Fibroblast of lung (primary cell): Measurements from ENCODE around the gene GDI2. TPM values are rescaled to one million over a fixed set of nuclear protein-coding genes. Genes with fewer than 3 reads are reported as not detected.
"Not testable (repeated sequence)": the region's sequence is repeated elsewhere in the genome, so short reads cannot be mapped to it uniquely, and the experiment has no call there.

ENCODE experiments used
- DNase-seq, 2 donors: peaks; one replicate each; pipeline versions ENCODE4 v3.0.0 to v3.0.0-alpha.2; 2010; ENCODE audit warnings: low read depth in 2 of 2
- H2AFZ ChIP-seq: 2 replicates; pipeline ENCODE4 v1.5.1; 2012; ENCODE audit warnings: low read length, control low read depth, inconsistent platforms
- H3K27ac ChIP-seq: 2 replicates; pipeline ENCODE4 v1.5.1; 2011; ENCODE audit warnings: low read length, control low read depth; ENCODE audit not compliant: insufficient read depth
- H3K27me3 ChIP-seq: 2 replicates; pipeline ENCODE4 v1.5.1; 2011; ENCODE audit warnings: mild to moderate bottlenecking, low read length; ENCODE audit not compliant: control insufficient read depth, insufficient read depth
- H3K36me3 ChIP-seq: 2 replicates; pipeline ENCODE4 v1.5.1; 2011; ENCODE audit warnings: low read length; ENCODE audit not compliant: control insufficient read depth, insufficient read depth
- H3K4me1 ChIP-seq: 2 replicates; pipeline ENCODE4 v1.5.1; 2011; ENCODE audit warnings: low read length; ENCODE audit not compliant: control insufficient read depth, insufficient read depth; ENCODE audit errors: extremely low read depth
- H3K4me2 ChIP-seq: 2 replicates; pipeline ENCODE4 v1.5.1; 2011; ENCODE audit warnings: low read length, control low read depth; ENCODE audit not compliant: insufficient read depth; ENCODE audit errors: extremely low read depth
- H3K4me3 ChIP-seq, 4 experiments: fragments of 200-600 bp in 1 of 4; sonication (generic) in 1 of 4; replicated peaks in 1 of 4; 2 replicates each; pipeline ENCODE4 v1.5.1; 2011 to 2016; ENCODE audit warnings: low read length in 4 of 4, low read depth in 3 of 4, mild to moderate bottlenecking in 3 of 4, control low read depth in 2 of 4, inconsistent platforms in 1 of 4, mixed read lengths in 1 of 4; ENCODE audit not compliant: insufficient read depth in 1 of 4; ENCODE audit errors: control extremely low read depth in 1 of 4
- H3K79me2 ChIP-seq: 2 replicates; pipeline ENCODE4 v1.5.1; 2012; ENCODE audit warnings: mild to moderate bottlenecking, low read length, inconsistent platforms; ENCODE audit not compliant: control insufficient read depth, insufficient read depth
- H3K9ac ChIP-seq: 2 replicates; pipeline ENCODE4 v1.5.1; 2011; ENCODE audit warnings: mild to moderate bottlenecking, low read length, control low read depth; ENCODE audit not compliant: insufficient read depth
- H3K9me3 ChIP-seq: 2 replicates; pipeline ENCODE4 v1.5.1; 2012; ENCODE audit warnings: low read depth, low read length; ENCODE audit not compliant: control insufficient read depth, insufficient read depth
- H4K20me1 ChIP-seq: 2 replicates; pipeline ENCODE4 v1.5.1; 2011; ENCODE audit warnings: low read length; ENCODE audit not compliant: control insufficient read depth, insufficient read depth; ENCODE audit errors: extremely low read depth
- CTCF ChIP-seq, 2 donors: IDR thresholded peaks in 1 of 2; conservative IDR thresholded peaks in 1 of 2; 1 replicate in 1 of 2; 2 replicates in 1 of 2; pipeline ENCODE4 v1.5.1; 2011 to 2012; ENCODE audit warnings: low read length in 2 of 2, control low read depth in 1 of 2, inconsistent platforms in 1 of 2, low read depth in 1 of 2, mild to moderate bottlenecking in 1 of 2
- EZH2 ChIP-seq: IDR thresholded peaks from 2 replicates; pipeline ENCODE4 v1.5.1; 2012; ENCODE audit warnings: low read length, control low read depth, mild to moderate bottlenecking; ENCODE audit errors: missing control alignments
- polyA plus RNA-seq, 2 donors: library from polyadenylated mRNA; depleted of rRNA in 1 of 2; stranded (reverse) in 1 of 2; unstranded in 1 of 2; fragments of >200 nt; gene quantifications; 2 replicates each; pipeline ENCODE4 v1.2.1, GENCODE V29; 2011 to 2012; ENCODE audit warnings: missing spikeins in 1 of 2
- total RNA-seq: library from RNA; depleted of rRNA; stranded (reverse); fragments of >200 nt; gene quantifications from 2 replicates; pipeline ENCODE4 v1.2.1, GENCODE V29; 2014

The GDI2 gene
- total and polyA plus RNA-seq, 2 donors (not counting 1 experiment from before 2014, with no cell fraction given), result 287 to 483 TPM

DNA sequence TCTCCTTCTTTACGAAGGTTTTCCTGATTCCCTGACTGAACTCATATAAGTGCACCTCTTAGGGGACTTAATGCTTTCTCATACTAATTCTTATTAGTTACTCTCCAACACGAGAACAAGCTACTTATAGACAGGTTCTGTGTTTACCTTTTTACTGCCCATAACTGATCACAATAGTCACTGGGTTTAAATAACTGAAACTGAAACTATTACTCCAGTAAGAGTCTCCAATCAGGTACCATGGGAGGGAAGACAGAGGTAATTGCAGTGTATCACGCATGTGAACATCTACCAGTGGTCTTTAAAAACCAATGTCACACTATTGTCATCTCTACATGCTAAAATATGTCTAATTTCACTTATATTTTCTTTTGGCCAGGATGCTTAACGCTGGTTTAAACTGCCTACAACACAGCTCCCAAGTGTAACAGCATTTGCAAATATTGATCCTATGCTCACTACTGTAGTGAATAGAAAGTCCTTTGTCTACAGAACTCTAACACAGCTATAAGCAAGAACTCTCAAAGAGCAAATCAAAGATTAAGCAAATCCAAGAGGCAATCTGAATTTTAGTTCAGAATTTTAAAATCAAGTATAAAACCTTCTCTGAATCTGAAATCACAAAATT lies 3.6 kb downstream of the GDI2 start:
- Histone ChIP-seq H3K4me2 (peak overlapping the region; percentile 92), H3K36me3 (no peaks in the 10 kb centered on the region), H3K79me2 (peaks cover 85% of the 10 kb centered on the region), H3K9ac (no peak overlapping the region), H2AFZ (no peak overlapping the region), H3K4me3 (peak overlapping the region in 3 of 4 experiments; percentile 59 to 99 (median 87)), H3K9me3 (no peaks in the 10 kb centered on the region), H3K27me3 (no peaks in the 10 kb centered on the region), H3K4me1 (no peaks in the 10 kb centered on the region), H4K20me1 (peaks cover 5% of the 10 kb centered on the region), H3K27ac (no peak overlapping the region)
- TF ChIP-seq CTCF (conservative IDR thresholded peaks at IDR 0.05 in 1 of 2, IDR thresholded peaks at IDR 0.05 in 1 of 2; ENCODE audit: low read depth in 1 of 2, low read length in 2 of 2) (no peak), EZH2 (no peak)
- DNase-seq, result no peak

- Histone ChIP-seq H3K4me3 (peak overlapping the region in 2 of 4 experiments; percentile 87 to 99), H3K4me2 (peak overlapping the region; percentile 92), H3K79me2 (peaks cover 92% of the 10 kb centered on the region)
- H3K27me3 ChIP-seq, H3K9ac ChIP-seq, H2AFZ ChIP-seq, H3K4me1 ChIP-seq, H4K20me1 ChIP-seq, H3K36me3 ChIP-seq, H3K9me3 ChIP-seq, DNase-seq, H3K27ac ChIP-seq: not testable (repeated sequence)
Observed at GRCh38 chr10:5808783-5809392, 4.3 kb downstream of the GDI2 start.

- no peak for TF ChIP-seq EZH2
- no peak for TF ChIP-seq CTCF (conservative IDR thresholded peaks at IDR 0.05 in 1 of 2, IDR thresholded peaks at IDR 0.05 in 1 of 2; ENCODE audit: low read depth in 1 of 2, low read length in 2 of 2)
- H3K27me3 ChIP-seq, result no peaks in the 10 kb centered on the region
- no peak for DNase-seq
- H3K4me1 ChIP-seq, result no peaks in the 10 kb centered on the region
- no peak overlapping the region for H3K27ac ChIP-seq
- H2AFZ ChIP-seq, result no peak overlapping the region
- no peaks in the 10 kb centered on the region for H3K9me3 ChIP-seq
- H3K9ac ChIP-seq, result no peak overlapping the region
- H3K4me3 ChIP-seq, result no peak overlapping the region
- peaks cover 98% of the 10 kb centered on the region for H3K79me2 ChIP-seq
- H3K36me3 ChIP-seq, result no peaks in the 10 kb centered on the region
- no peak overlapping the region for H3K4me2 ChIP-seq
- H4K20me1 ChIP-seq, result peaks cover 5% of the 10 kb centered on the region
Observed at GRCh38 chr10:5806745-5807144, 6.5 kb downstream of the GDI2 start.
